Measurements from ENCODE around the gene IDE.

- TF ChIP-seq, protein P1, sequence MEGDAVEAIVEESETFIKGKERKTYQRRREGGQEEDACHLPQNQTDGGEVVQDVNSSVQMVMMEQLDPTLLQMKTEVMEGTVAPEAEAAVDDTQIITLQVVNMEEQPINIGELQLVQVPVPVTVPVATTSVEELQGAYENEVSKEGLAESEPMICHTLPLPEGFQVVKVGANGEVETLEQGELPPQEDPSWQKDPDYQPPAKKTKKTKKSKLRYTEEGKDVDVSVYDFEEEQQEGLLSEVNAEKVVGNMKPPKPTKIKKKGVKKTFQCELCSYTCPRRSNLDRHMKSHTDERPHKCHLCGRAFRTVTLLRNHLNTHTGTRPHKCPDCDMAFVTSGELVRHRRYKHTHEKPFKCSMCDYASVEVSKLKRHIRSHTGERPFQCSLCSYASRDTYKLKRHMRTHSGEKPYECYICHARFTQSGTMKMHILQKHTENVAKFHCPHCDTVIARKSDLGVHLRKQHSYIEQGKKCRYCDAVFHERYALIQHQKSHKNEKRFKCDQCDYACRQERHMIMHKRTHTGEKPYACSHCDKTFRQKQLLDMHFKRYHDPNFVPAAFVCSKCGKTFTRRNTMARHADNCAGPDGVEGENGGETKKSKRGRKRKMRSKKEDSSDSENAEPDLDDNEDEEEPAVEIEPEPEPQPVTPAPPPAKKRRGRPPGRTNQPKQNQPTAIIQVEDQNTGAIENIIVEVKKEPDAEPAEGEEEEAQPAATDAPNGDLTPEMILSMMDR (IDR thresholded peaks at IDR 0.05), result no peak
- TF ChIP-seq POLR2AphosphoS5 (IDR thresholded peaks at IDR 0.05), result no peak
Observed at GRCh38 chr10:92410501-92410900, 163.4 kb downstream of the IDE start.

Data from gastroesophageal sphincter (tissue), 3 donors.